K562 (cell line): ENCODE results near the gene CBFA2T2. TPM values are rescaled to one million over a fixed set of nuclear protein-coding genes. Genes with fewer than 3 reads are reported as not detected.

Source experiments
- CAMTA2 ChIP-seq: fragments of 250-450 bp; sonication (Bioruptor Pico); conservative IDR thresholded peaks from 2 replicates; pipeline ENCODE4 v1.5.1; 2022
- CBX1 ChIP-seq: sonication (generic); IDR thresholded peaks from 2 replicates; pipeline ENCODE4 v1.6.1; 2016; ENCODE audit warnings: antibody characterized with exemption, low read depth, mild to moderate bottlenecking
- FIP1L1 ChIP-seq: fragments of 200-400 bp; formaldehyde crosslinking; IDR thresholded peaks from 2 replicates; pipeline ENCODE4 v1.6.1; 2018; ENCODE audit warnings: mild to moderate bottlenecking, low read depth, low read length; ENCODE audit not compliant: poor library complexity, severe bottlenecking
- HMGN3 ChIP-seq: IDR thresholded peaks from 2 replicates; pipeline ENCODE4 v1.6.1; 2011; ENCODE audit warnings: borderline replicate concordance, low read depth, mild to moderate bottlenecking, mixed read lengths, low read length; ENCODE audit not compliant: insufficient read length; ENCODE audit errors: extremely low read depth
- KDM4B ChIP-seq, 2 experiments: fragments of 450-650 bp in 1 of 2; sonication (generic) in 1 of 2; IDR thresholded peaks; 2 replicates each; pipeline ENCODE4 v1.6.1; 2016 to 2017; ENCODE audit warnings: borderline replicate concordance in 2 of 2, antibody characterized with exemption in 1 of 2, low read depth in 1 of 2, mild to moderate bottlenecking in 1 of 2
- MCM5 ChIP-seq: fragments of 450-650 bp; IDR thresholded peaks from 2 replicates; pipeline ENCODE4 v1.6.1; 2016; ENCODE audit warnings: low read depth
- NR2C2 ChIP-seq, 2 experiments: fragments of 200-800 bp in 1 of 2; sonication (Bioruptor generic) in 1 of 2; sonication (generic) in 1 of 2; formaldehyde crosslinking in 1 of 2; IDR thresholded peaks; 2 replicates each; pipeline versions ENCODE4 v1.6.1 to v1.8.0; 2016 to 2022; ENCODE audit warnings: mild to moderate bottlenecking in 1 of 2, missing compliant biosample characterization in 1 of 2, missing genetic modification characterization in 1 of 2, missing genetic modification reagents in 1 of 2
- NR4A1 ChIP-seq, 2 experiments: fragments of 250-450 bp in 1 of 2; fragments of 450-650 bp in 1 of 2; sonication (Bioruptor Pico) in 1 of 2; IDR thresholded peaks; 2 replicates each; pipeline versions ENCODE4 v1.4.0 to v1.6.1; 2016 to 2020; ENCODE audit warnings: mild to moderate bottlenecking in 2 of 2, missing compliant biosample characterization in 1 of 2, missing genetic modification characterization in 1 of 2, moderate library complexity in 1 of 2
- PCBP2 ChIP-seq: fragments of 200-400 bp; formaldehyde crosslinking; IDR thresholded peaks from 2 replicates; pipeline ENCODE4 v1.6.1; 2018; ENCODE audit warnings: low read length, low read depth, mild to moderate bottlenecking, moderate library complexity; ENCODE audit not compliant: poor library complexity, severe bottlenecking
- POLR2B ChIP-seq: fragments of 450-650 bp; IDR thresholded peaks from 2 replicates; pipeline ENCODE4 v1.6.1; 2018; ENCODE audit warnings: low read depth; ENCODE audit not compliant: partially characterized antibody
- PRMT5 ChIP-seq: sonication (generic); formaldehyde crosslinking; IDR thresholded peaks from 2 replicates; pipeline ENCODE4 v1.5.0; 2020; ENCODE audit warnings: missing genetic modification reagents
- SIN3A ChIP-seq, 2 experiments: fragments of 150-350 bp in 1 of 2; IDR thresholded peaks; 2 replicates each; pipeline ENCODE4 v1.6.1; 2011 to 2016; ENCODE audit warnings: borderline replicate concordance in 2 of 2, low read depth in 2 of 2, low read length in 2 of 2, mild to moderate bottlenecking in 2 of 2, moderate library complexity in 2 of 2; ENCODE audit not compliant: control insufficient read depth in 1 of 2
- TAF1 ChIP-seq: IDR thresholded peaks from 2 replicates; pipeline ENCODE4 v1.6.1; 2011; ENCODE audit warnings: mild to moderate bottlenecking, low read length, moderate library complexity; ENCODE audit not compliant: insufficient read depth, control insufficient read depth, severe bottlenecking; ENCODE audit errors: extremely low read depth
- VEZF1 ChIP-seq: fragments of 200-800 bp; sonication (Bioruptor generic); IDR thresholded peaks from 2 replicates; pipeline ENCODE4 v1.6.1; 2017; ENCODE audit warnings: missing genetic modification characterization, missing compliant biosample characterization
- ZFX ChIP-seq: sonication (generic); formaldehyde crosslinking; IDR thresholded peaks from 2 replicates; pipeline ENCODE4 v1.8.0; 2022; ENCODE audit warnings: mild to moderate bottlenecking, missing genetic modification reagents, moderate library complexity
- ZNF354B ChIP-seq: fragments of 250-450 bp; sonication (Bioruptor Pico); IDR thresholded peaks from 2 replicates; pipeline ENCODE4 v1.4.0; 2020
- ZNF436 ChIP-seq: fragments of 250-450, 450-650 bp; sonication (Bioruptor Pico); formaldehyde crosslinking; IDR thresholded peaks from 2 replicates; pipeline ENCODE4 v1.7.0; 2020; ENCODE audit warnings: mild to moderate bottlenecking
- ZNF655 ChIP-seq: fragments of 250-450 bp; sonication (Bioruptor Pico); IDR thresholded peaks from 2 replicates; pipeline ENCODE4 v1.5.0; 2021
- polyA plus RNA-seq, 8 experiments: library from polyadenylated mRNA; depleted of rRNA in 4 of 8; stranded (reverse) in 5 of 8; unstranded in 3 of 8; fragments of >200 nt; fragmentation: Nextera tagmentation in 2 of 8; fragmentation: Illumina TruSeq in 1 of 8; extraction: Ambion mirVana in 2 of 8; extraction: Trizol in 1 of 8; gene quantifications; 2 replicates each; pipeline versions ENCODE4 v1.2.1 to v1.2.3, GENCODE V29; 2011 to 2014; ENCODE audit warnings: inconsistent platforms in 1 of 8, missing spikeins in 1 of 8
- total RNA-seq, 7 experiments: library from RNA; depleted of rRNA in 6 of 7; stranded (reverse); fragments of >200 nt in 6 of 7; fragmentation: Illumina TruSeq in 2 of 7; extraction: Trizol in 2 of 7; gene quantifications; 2 replicates each; pipeline versions ENCODE4 v1.2.1 to v1.2.3, GENCODE V29; 2011 to 2021; ENCODE audit warnings: low replicate concordance in 1 of 7

CBFA2T2 gene
- total and polyA plus RNA-seq, 9 of the 15 experiments (the other 6 are each of a cell fraction or from before 2014, with no cell fraction given) = 0.27 to 9.6 (median 5.8) TPM

DNA sequence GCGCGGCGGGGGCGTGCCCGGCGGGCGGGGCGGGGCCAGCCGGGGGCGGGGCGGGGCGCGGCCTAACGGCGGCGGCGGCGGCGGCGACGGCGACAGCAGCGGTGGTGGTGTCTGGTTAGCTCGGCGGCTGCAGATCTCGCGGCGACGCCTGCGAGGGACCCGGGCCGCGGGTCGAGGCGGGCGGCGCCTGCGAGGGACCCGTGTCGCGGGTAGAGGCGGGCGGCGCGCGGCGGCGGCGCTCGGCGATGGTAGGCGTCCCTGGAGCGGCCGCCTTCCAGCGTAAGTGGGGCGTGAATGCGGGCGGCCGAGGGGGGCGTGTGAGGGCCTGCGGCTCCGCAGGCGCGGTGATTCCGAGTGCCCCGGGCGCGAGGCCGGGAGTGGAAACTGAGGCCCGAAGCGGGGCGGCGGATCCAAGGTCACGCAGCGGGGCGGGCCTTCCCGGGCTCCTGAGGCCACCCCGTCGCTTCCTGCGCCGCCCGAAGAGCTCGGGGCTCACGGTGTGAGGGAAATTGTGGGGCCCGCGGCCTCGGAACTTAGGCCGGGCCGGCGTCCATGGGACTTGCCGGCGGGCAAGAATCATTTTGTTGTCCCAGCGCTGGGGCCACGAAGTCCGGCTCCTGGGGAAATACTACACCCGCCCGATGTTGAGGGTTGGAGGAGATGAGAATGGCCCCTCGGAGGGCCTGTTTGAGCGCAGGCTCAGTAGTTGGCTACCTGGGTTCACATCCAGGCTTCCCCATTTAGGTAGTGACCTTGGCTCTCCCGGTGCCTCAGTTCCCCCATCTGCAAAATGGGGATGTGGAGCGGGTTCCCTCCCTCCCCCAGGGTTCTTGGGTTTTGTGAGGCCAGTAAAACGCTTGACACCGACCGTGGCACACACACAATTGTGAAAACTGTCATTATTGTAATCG is at the start of gene CBFA2T2 (continued):
- peak; percentile 65 for TF ChIP-seq VEZF1
- 0 out of 2 replicates have a peak, but pooled peaks have one; percentile 60 for TF ChIP-seq PRMT5 (CRISPR knock-in tag)
- TF ChIP-seq MCM5 = no peak
- TF ChIP-seq POLR2B = no peak
- TF ChIP-seq NR4A1 (CRISPR knock-in tag; IDR thresholded peaks at IDR 0.05) = 0 out of 2 replicates have a peak, but pooled peaks have one; percentile 31
- TF ChIP-seq NR4A1 (tag; IDR thresholded peaks at IDR 0.05) = no peak
- TF ChIP-seq ZNF655 (CRISPR knock-in tag) = no peak
- TF ChIP-seq NR2C2 (CRISPR knock-in tag; IDR thresholded peaks at IDR 0.05) = no peak
- TF ChIP-seq NR2C2 (tag; IDR thresholded peaks at IDR 0.05) = peak; percentile 12; the same call in 1 of the 2 replicates
- TF ChIP-seq SIN3A (IDR thresholded peaks at IDR 0.05; ENCODE audit: borderline replicate concordance in 2 of 2, control insufficient read depth in 1 of 2, low read depth in 2 of 2, low read length in 2 of 2) = peak in 1 of 2 experiments; percentile 75; a peak in 2 of 4 replicates
- peak; percentile 69 for TF ChIP-seq ZFX (CRISPR knock-in tag)
- 0 out of 2 replicates have a peak, but pooled peaks have one; percentile 12 for TF ChIP-seq CAMTA2 (CRISPR knock-in tag)
- peak; percentile 17 for TF ChIP-seq FIP1L1
- TF ChIP-seq ZNF354B = no peak
- no peak for TF ChIP-seq PCBP2
- no peak for TF ChIP-seq KDM4B (IDR thresholded peaks at IDR 0.05; ENCODE audit: borderline replicate concordance in 2 of 2, low read depth in 1 of 2)
- no peak for TF ChIP-seq HMGN3
- peak; percentile 87 for TF ChIP-seq CBX1
- TF ChIP-seq ZNF436 = no peak
- peak; percentile 9 for TF ChIP-seq TAF1
